Endothelial cell of umbilical vein (primary cell): Measurements from ENCODE around the gene TKFC. TPM values are rescaled to one million over a fixed set of nuclear protein-coding genes. Genes with fewer than 3 reads are reported as not detected.

Experiments
- BruUV-seq: library from RNA; stranded (reverse); fragments of 400-500 nt; replicated peaks from 2 replicates; lab custom pipeline; 2021; lab: Mats Ljungman, UMichigan
- CTCF ChIA-PET: fragments of 300-600, 350-600 bp; sonication (Branson Sonifier 250); formaldehyde crosslinking; loops from one replicate; lab custom pipeline; 2021; ENCODE audit warnings: antibody characterized with exemption, inconsistent platforms; lab: Charles Lee
- POLR2A ChIA-PET: fragments of 300-600, 350-600 bp; sonication (Branson Sonifier 250); formaldehyde crosslinking; loops from one replicate; lab custom pipeline; 2021; ENCODE audit warnings: antibody characterized with exemption, inconsistent platforms; lab: Charles Lee
- DNase-seq: peaks from one replicate; pipeline ENCODE4 v3.0.0-alpha.2; 2011; ENCODE audit warnings: low read depth, low spot score
- FAIRE-seq: peaks from 2 replicates; lab custom pipeline; 2011; peaks lifted over from hg19 to GRCh38; lab: Jason Lieb, UNC
- H2AFZ ChIP-seq: 2 replicates; pipeline ENCODE4 v1.6.0; 2012; ENCODE audit warnings: low read depth, low read length, control low read depth, inconsistent platforms
- H3K27ac ChIP-seq: 2 replicates; pipeline ENCODE4 v1.5.1; 2011; ENCODE audit warnings: low read depth, mild to moderate bottlenecking, control low read depth, low read length, moderate library complexity; ENCODE audit not compliant: insufficient read depth
- H3K27me3 ChIP-seq, 2 experiments: 2 replicates each; pipeline versions ENCODE4 v1.6.0 to v1.6.1; 2011; ENCODE audit warnings: low read length in 2 of 2, mixed read lengths in 1 of 2; ENCODE audit not compliant: control insufficient read depth in 2 of 2, insufficient read depth in 2 of 2
- H3K36me3 ChIP-seq, 2 experiments: 2 replicates in 1 of 2; 3 replicates in 1 of 2; pipeline ENCODE4 v1.5.1; 2011; ENCODE audit warnings: low read length in 2 of 2, mild to moderate bottlenecking in 1 of 2, moderate library complexity in 1 of 2; ENCODE audit not compliant: control insufficient read depth in 2 of 2, insufficient read depth in 2 of 2; ENCODE audit errors: extremely low read depth in 1 of 2
- H3K4me1 ChIP-seq: 3 replicates; pipeline ENCODE4 v1.5.1; 2011; ENCODE audit warnings: mild to moderate bottlenecking, low read length; ENCODE audit not compliant: control insufficient read depth, insufficient read depth; ENCODE audit errors: extremely low read depth
- H3K4me2 ChIP-seq: 2 replicates; pipeline ENCODE4 v1.6.1; 2011; ENCODE audit warnings: low read length, control low read depth, mixed read lengths; ENCODE audit not compliant: insufficient read depth
- H3K4me3 ChIP-seq, 3 experiments: fragments of 200-600 bp in 1 of 3; sonication (generic), shearing (Covaris generic) in 1 of 3; replicated peaks in 1 of 3; 2 replicates each; pipeline ENCODE4 v1.5.1; 2011 to 2016; ENCODE audit warnings: control low read depth in 3 of 3, low read length in 3 of 3, mild to moderate bottlenecking in 2 of 3, inconsistent platforms in 1 of 3, low read depth in 1 of 3, moderate library complexity in 1 of 3; ENCODE audit not compliant: insufficient read depth in 1 of 3
- H3K79me2 ChIP-seq: 2 replicates; pipeline ENCODE4 v1.6.0; 2012; ENCODE audit warnings: low read length, inconsistent platforms; ENCODE audit not compliant: control insufficient read depth, insufficient read depth
- H3K9ac ChIP-seq: replicated peaks from 2 replicates; pipeline ENCODE3; 2011; ENCODE audit warnings: low read length, control low read depth; ENCODE audit not compliant: insufficient read depth; ENCODE audit errors: extremely low read depth
- H3K9me1 ChIP-seq: replicated peaks from 3 replicates; pipeline ENCODE4 v1.6.0; 2011; ENCODE audit warnings: mild to moderate bottlenecking, low read length; ENCODE audit not compliant: control insufficient read depth, insufficient read depth; ENCODE audit errors: extremely low read depth
- H3K9me3 ChIP-seq: replicated peaks from 2 replicates; pipeline ENCODE4 v1.5.1; 2012; ENCODE audit warnings: low read length, inconsistent platforms; ENCODE audit not compliant: control insufficient read depth, insufficient read depth
- H4K20me1 ChIP-seq: replicated peaks from 2 replicates; pipeline ENCODE3; 2011; ENCODE audit warnings: mild to moderate bottlenecking, low read length; ENCODE audit not compliant: control insufficient read depth, insufficient read depth; ENCODE audit errors: extremely low read depth
- CTCF ChIP-seq, 2 donors: IDR thresholded peaks; 1 replicate in 1 of 2; 2 replicates in 1 of 2; pipeline ENCODE4 v1.5.1; 2011; ENCODE audit warnings: low read length in 2 of 2, mild to moderate bottlenecking in 2 of 2, moderate library complexity in 2 of 2, control low read depth in 1 of 2, inconsistent platforms in 1 of 2, low read depth in 1 of 2; ENCODE audit not compliant: insufficient read depth in 1 of 2; ENCODE audit errors: extremely low read depth in 1 of 2
- EZH2 ChIP-seq: IDR thresholded peaks from 2 replicates; pipeline ENCODE4 v1.6.1; 2012; ENCODE audit warnings: borderline replicate concordance, low read depth, mild to moderate bottlenecking, moderate library complexity, low read length, inconsistent platforms; ENCODE audit not compliant: severe bottlenecking
- FOS ChIP-seq: IDR thresholded peaks from 2 replicates; pipeline ENCODE4 v1.6.1; 2011; ENCODE audit warnings: mild to moderate bottlenecking, low read length, moderate library complexity, borderline replicate concordance; ENCODE audit not compliant: insufficient read depth
- GATA2 ChIP-seq: IDR thresholded peaks from 2 replicates; pipeline ENCODE4 v1.7.0; 2011; ENCODE audit warnings: low read depth, mild to moderate bottlenecking, moderate library complexity, mixed read lengths, low read length; ENCODE audit not compliant: insufficient read length, insufficient read depth
- JUN ChIP-seq: IDR thresholded peaks from 2 replicates; pipeline ENCODE4 v1.6.1; 2011; ENCODE audit warnings: borderline replicate concordance, low read depth; ENCODE audit not compliant: insufficient read length, insufficient read depth
- MAX ChIP-seq: IDR thresholded peaks from 2 replicates; pipeline ENCODE4 v1.6.1; 2011; ENCODE audit not compliant: insufficient read depth, insufficient read length
- MYC ChIP-seq: IDR thresholded peaks from one replicate; pipeline ENCODE4 v1.6.1; 2011; ENCODE audit warnings: mild to moderate bottlenecking, low read depth, low read length
- POLR2A ChIP-seq: IDR thresholded peaks from 2 replicates; pipeline ENCODE4 v1.6.1; 2012; ENCODE audit warnings: low read depth, mild to moderate bottlenecking, control low read depth, low read length
- POLR2AphosphoS5 ChIP-seq: IDR thresholded peaks from 2 replicates; pipeline ENCODE4 v1.6.1; 2012; ENCODE audit warnings: low read depth, mild to moderate bottlenecking, control low read depth, low read length, moderate library complexity; ENCODE audit not compliant: insufficient read depth
- dilution Hi-C: fragments of 300-500 bp; cut with MboI; formaldehyde crosslinking; loops from one replicate; pipeline ENCODE4 v1.15.0; 2019; ENCODE audit warnings: low sequenced_read_pairs; ENCODE audit not compliant: extremely low pct_ligation_motif_present
- intact Hi-C: fragments of 100-400 bp; cut with micrococcal nuclease; formaldehyde crosslinking; loops from one replicate; pipeline ENCODE4 v1.10.0; 2022
- polyA plus RNA-seq, 4 experiments: library from polyadenylated mRNA; depleted of rRNA in 3 of 4; stranded (reverse) in 3 of 4; unstranded in 1 of 4; fragments of >200 nt; gene quantifications; 2 replicates each; pipeline versions ENCODE4 v1.2.1 to v1.2.3, GENCODE V29; 2011 to 2012; ENCODE audit warnings: missing spikeins in 1 of 4
- total RNA-seq: library from RNA; stranded (reverse); gene quantifications from 2 replicates; pipeline ENCODE4 v1.2.3, GENCODE V29; 2021

The TKFC gene
- total and polyA plus RNA-seq, 2 donors (not counting 3 experiments of a cell fraction or from before 2014, with no cell fraction given) = 30.8 to 31.7 TPM

DNA sequence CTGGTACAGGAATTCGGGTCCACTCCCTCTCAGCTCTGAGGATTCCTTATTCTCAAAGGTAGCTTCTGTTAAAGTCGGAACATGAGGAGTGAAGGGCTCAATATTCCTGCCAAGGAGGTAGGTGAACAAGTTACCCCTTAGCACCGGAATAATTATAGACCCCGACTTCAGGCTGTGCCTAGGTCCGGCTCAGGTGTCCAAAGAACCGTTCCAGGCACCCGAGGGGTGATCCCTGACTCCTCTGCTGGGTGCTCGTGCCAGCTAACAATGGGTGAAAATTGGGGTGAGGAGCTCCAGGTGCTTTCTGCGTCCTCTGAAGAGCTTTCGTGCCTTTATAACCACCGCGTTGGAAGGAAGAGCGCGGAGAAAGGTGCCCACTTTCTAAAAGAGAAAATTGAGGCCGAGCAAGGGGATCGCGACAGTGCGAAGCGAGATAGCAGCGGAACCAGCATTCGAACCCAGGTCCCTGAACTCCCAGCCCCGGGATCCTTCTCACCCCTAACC is 28.3 kb downstream of the TKFC start:
- dilution Hi-C loops (no loop called here), intact Hi-C loops (loop anchor here (1.0 kb wide), 1 partner anchor 13 kb away; no protein-coding TSS in a partner anchor)
- Histone ChIP-seq H3K4me1 (peaks cover 18% of the 10 kb centered on the region), H3K9ac (peak overlapping the region; percentile 86), H3K27ac (peak overlapping the region; percentile 63), H4K20me1 (no peaks in the 10 kb centered on the region), H2AFZ (peak overlapping the region; percentile 46), H3K9me3 (no peaks in the 10 kb centered on the region), H3K27me3 (no peaks in the 10 kb centered on the region), H3K4me2 (peak overlapping the region; percentile 84), H3K79me2 (peaks cover 26% of the 10 kb centered on the region), H3K9me1 (no peaks in the 10 kb centered on the region), H3K4me3 (peak overlapping the region; percentile 53 to 83 (median 76)), H3K36me3 (peaks cover 0 to 8% of the 10 kb centered on the region in 2 experiments)
- FAIRE-seq (peak; percentile 31), DNase-seq (no peak)
- CTCF ChIA-PET = interaction anchor here (0.9 to 10.8 kb wide), 6 partner anchors 12 to 62 kb away, joined by 3 to 89 read pairs (median 6); partner anchors contain the start of gene TMEM216
- BruUV-seq = TSS peak; percentile 58
- TF ChIP-seq EZH2 (no peak), MAX (no peak), JUN (no peak), MYC (no peak), POLR2A (no peak), POLR2AphosphoS5 (no peak), FOS (no peak), CTCF (IDR thresholded peaks at IDR 0.05; ENCODE audit: extremely low read depth in 1 of 2, insufficient read depth in 1 of 2, low read depth in 1 of 2, low read length in 2 of 2) (no peak), GATA2 (no peak)
- POLR2A ChIA-PET = interaction anchor here (0.8 to 2.3 kb wide), 8 partner anchors 9 to 32 kb away, joined by 3 to 17 read pairs (median 4); partner anchors contain the start of genes DDB1 and TKFC
